Activated CD4-positive, alpha-beta memory T cell treated with anti-CD3 and anti-CD28 coated beads for 36 hours (primary cell): ENCODE data around the gene DNAH5. TPM values are rescaled to one million over a fixed set of nuclear protein-coding genes. Genes with fewer than 3 reads are reported as not detected.
A peak's percentile ranks its signal among the peaks of the same experiment; 100 is the strongest.

Experiments used
- CTCF ChIA-PET: fragments of 350-600 bp; sonication (Branson Sonifier 250); formaldehyde crosslinking; loops from one replicate; lab custom pipeline; 2021; ENCODE audit warnings: antibody characterized with exemption, inconsistent platforms; lab: Charles Lee
- POLR2A ChIA-PET: fragments of 350-600 bp; sonication (Branson Sonifier 250); formaldehyde crosslinking; loops from one replicate; lab custom pipeline; 2021; ENCODE audit warnings: antibody characterized with exemption; lab: Charles Lee
- DNase-seq: peaks from one replicate; pipeline ENCODE4 v3.0.0-alpha.2; 2020
- H3K27ac Mint-ChIP-seq: one replicate; pipeline ENCODE4 v1.8.0; 2021; ENCODE audit warnings: mixed read lengths
- H3K27me3 Mint-ChIP-seq: one replicate; pipeline ENCODE4 v1.8.0; 2021; ENCODE audit warnings: mixed read lengths
- H3K36me3 Mint-ChIP-seq: one replicate; pipeline ENCODE4 v1.8.0; 2021; ENCODE audit warnings: mixed read lengths
- H3K4me1 Mint-ChIP-seq: one replicate; pipeline ENCODE4 v1.8.0; 2021; ENCODE audit warnings: low read depth, mixed read lengths
- H3K4me3 Mint-ChIP-seq: one replicate; pipeline ENCODE4 v1.8.0; 2021; ENCODE audit warnings: mild to moderate bottlenecking, mixed read lengths
- H3K9me3 Mint-ChIP-seq: one replicate; pipeline ENCODE4 v1.8.0; 2021; ENCODE audit warnings: mixed read lengths
- intact Hi-C: fragments of 100-400 bp; cut with micrococcal nuclease; formaldehyde crosslinking; loops from one replicate; pipeline ENCODE4 v1.15.1; 2023
- total RNA-seq, 2 experiments: library from RNA; stranded (reverse); gene quantifications; one replicate each; pipeline ENCODE4 v1.2.3, GENCODE V29; 2021

Gene DNAH5
- total RNA-seq, 2 experiments from 2014 or later, result not detected

GRCh38 chr5:13898569-13898968 lies 45.9 kb downstream of the DNAH5 start:
- H3K9me3 Mint-ChIP-seq, result peaks cover 7% of the 10 kb centered on the region
- CTCF ChIA-PET, result no interaction called here

GRCh38 chr5:13878357-13878756 lies 66.1 kb downstream of the DNAH5 start:
- no peak overlapping the region for H3K4me3 Mint-ChIP-seq
- H3K27me3 Mint-ChIP-seq, result no peaks in the 10 kb centered on the region
- no peaks in the 10 kb centered on the region for H3K4me1 Mint-ChIP-seq
- DNase-seq, result no peak
- POLR2A ChIA-PET, result no interaction called here
- H3K27ac Mint-ChIP-seq, result no peak overlapping the region
- H3K36me3 Mint-ChIP-seq, result no peaks in the 10 kb centered on the region
- peaks cover 27% of the 10 kb centered on the region for H3K9me3 Mint-ChIP-seq
- CTCF ChIA-PET, result no interaction called here
- intact Hi-C loops, result no loop called here

More at GRCh38 chr5:13898569-13898968, 45.9 kb downstream of the DNAH5 start:
- DNase-seq, result no peak
- no peaks in the 10 kb centered on the region for H3K4me1 Mint-ChIP-seq
- POLR2A ChIA-PET, result no interaction called here
- no peaks in the 10 kb centered on the region for H3K27me3 Mint-ChIP-seq
- H3K4me3 Mint-ChIP-seq, result no peak overlapping the region
- no peaks in the 10 kb centered on the region for H3K36me3 Mint-ChIP-seq
- H3K27ac Mint-ChIP-seq, result no peak overlapping the region
- intact Hi-C loops, result no loop called here

- Mint-ChIP-seq H3K9me3 (no peaks in the 10 kb centered on the region), H3K4me3 (no peak overlapping the region), H3K36me3 (no peaks in the 10 kb centered on the region), H3K27ac (no peak overlapping the region), H3K27me3 (no peaks in the 10 kb centered on the region), H3K4me1 (no peaks in the 10 kb centered on the region)
- CTCF ChIA-PET, result no interaction called here
- peak; percentile 14 for DNase-seq
- intact Hi-C loops, result no loop called here
- POLR2A ChIA-PET, result no interaction called here
Observed at GRCh38 chr5:13866792-13867191, 77.7 kb downstream of the DNAH5 start.

GRCh38 chr5:13865312-13865711 lies 79.2 kb downstream of the DNAH5 start:
- DNase-seq, result no peak
- H3K4me1 Mint-ChIP-seq, result no peaks in the 10 kb centered on the region
- no peak overlapping the region for H3K4me3 Mint-ChIP-seq
- ChIA-PET CTCF (no interaction called here), POLR2A (no interaction called here)
- H3K27me3 Mint-ChIP-seq, result no peaks in the 10 kb centered on the region
- H3K36me3 Mint-ChIP-seq, result no peaks in the 10 kb centered on the region
- intact Hi-C loops, result no loop called here
- H3K27ac Mint-ChIP-seq, result no peak overlapping the region
- peaks cover 5% of the 10 kb centered on the region for H3K9me3 Mint-ChIP-seq

GRCh38 chr5:13860146-13860545 lies 84.3 kb downstream of the DNAH5 start:
- Mint-ChIP-seq H3K36me3 (no peaks in the 10 kb centered on the region), H3K4me1 (no peaks in the 10 kb centered on the region), H3K9me3 (peaks cover 35% of the 10 kb centered on the region), H3K27me3 (no peaks in the 10 kb centered on the region), H3K27ac (no peak overlapping the region), H3K4me3 (no peak overlapping the region)
- no peak for DNase-seq
- ChIA-PET CTCF (no interaction called here), POLR2A (no interaction called here)
- intact Hi-C loops, result no loop called here

DNA sequence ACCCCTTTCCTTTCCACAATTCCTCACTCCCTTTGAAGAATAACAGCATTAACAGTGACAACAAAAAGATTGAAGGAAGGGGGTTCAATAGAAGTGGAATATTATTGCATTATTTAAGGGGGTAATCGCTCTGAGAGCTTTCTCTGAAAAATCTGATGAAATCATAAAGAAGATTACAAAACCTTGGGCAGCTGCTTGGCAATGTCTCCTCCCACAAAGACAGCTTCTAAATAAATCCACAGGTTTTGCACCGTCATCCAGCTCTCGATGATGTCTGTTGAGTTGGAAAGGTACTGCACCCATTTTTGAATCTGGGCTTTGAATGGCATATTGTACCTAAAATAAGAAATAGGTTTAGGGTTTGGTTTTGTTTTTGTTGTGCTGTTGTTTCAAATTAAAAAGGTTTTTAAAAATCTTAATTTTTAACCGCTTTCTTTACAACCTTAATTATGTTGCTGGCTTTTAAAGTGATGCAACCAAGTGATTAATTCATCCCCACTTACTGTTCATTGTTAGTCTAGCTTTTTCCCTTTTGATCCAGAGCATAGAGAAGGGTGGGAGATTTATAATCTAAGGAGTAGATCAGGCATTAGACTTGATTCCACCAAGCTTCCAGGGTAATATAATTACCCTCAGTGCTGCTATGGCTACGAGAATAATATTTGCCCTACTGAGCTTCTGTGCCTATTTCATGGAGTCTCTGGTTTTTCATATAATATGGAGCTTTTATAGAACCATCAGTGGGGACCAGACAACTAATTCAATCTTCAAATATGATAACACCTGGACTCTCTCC lies 85.0 kb downstream of the DNAH5 start:
- Mint-ChIP-seq H3K9me3 (peaks cover 35% of the 10 kb centered on the region), H3K4me1 (no peaks in the 10 kb centered on the region), H3K36me3 (no peaks in the 10 kb centered on the region), H3K27me3 (no peaks in the 10 kb centered on the region), H3K27ac (no peak overlapping the region), H3K4me3 (no peak overlapping the region)
- no peak for DNase-seq
- ChIA-PET CTCF (no interaction called here), POLR2A (no interaction called here)
- intact Hi-C loops, result no loop called here

- no peaks in the 10 kb centered on the region for H3K36me3 Mint-ChIP-seq
- peaks cover 2% of the 10 kb centered on the region for H3K9me3 Mint-ChIP-seq
- no peaks in the 10 kb centered on the region for H3K4me1 Mint-ChIP-seq
- H3K4me3 Mint-ChIP-seq, result no peak overlapping the region
- CTCF ChIA-PET, result no interaction called here
- no peak overlapping the region for H3K27ac Mint-ChIP-seq
- POLR2A ChIA-PET, result no interaction called here
- DNase-seq, result no peak
- intact Hi-C loops, result no loop called here
- H3K27me3 Mint-ChIP-seq, result no peaks in the 10 kb centered on the region
Observed at GRCh38 chr5:13843175-13843846, 101.2 kb downstream of the DNAH5 start.

GRCh38 chr5:13833440-13833839 lies 111.0 kb downstream of the DNAH5 start:
- intact Hi-C loops, result no loop called here
- H3K9me3 Mint-ChIP-seq, result peaks cover 7% of the 10 kb centered on the region
- H3K4me1 Mint-ChIP-seq, result no peaks in the 10 kb centered on the region
- DNase-seq, result no peak
- no peaks in the 10 kb centered on the region for H3K36me3 Mint-ChIP-seq
- ChIA-PET POLR2A (no interaction called here), CTCF (no interaction called here)
- no peak overlapping the region for H3K27ac Mint-ChIP-seq
- H3K4me3 Mint-ChIP-seq, result no peak overlapping the region
- no peaks in the 10 kb centered on the region for H3K27me3 Mint-ChIP-seq

GRCh38 chr5:13831351-13831750 lies 113.1 kb downstream of the DNAH5 start:
- Mint-ChIP-seq H3K27ac (no peak overlapping the region), H3K4me1 (no peaks in the 10 kb centered on the region), H3K36me3 (no peaks in the 10 kb centered on the region), H3K27me3 (no peaks in the 10 kb centered on the region), H3K9me3 (peaks cover 15% of the 10 kb centered on the region), H3K4me3 (no peak overlapping the region)
- ChIA-PET POLR2A (no interaction called here), CTCF (no interaction called here)
- DNase-seq, result no peak
- intact Hi-C loops, result no loop called here

GRCh38 chr5:13830536-13830935 lies 114.0 kb downstream of the DNAH5 start:
- POLR2A ChIA-PET, result no interaction called here
- H3K9me3 Mint-ChIP-seq, result peaks cover 15% of the 10 kb centered on the region
- H3K27me3 Mint-ChIP-seq, result no peaks in the 10 kb centered on the region
- CTCF ChIA-PET, result no interaction called here
- intact Hi-C loops, result no loop called here
- no peak for DNase-seq
- no peaks in the 10 kb centered on the region for H3K36me3 Mint-ChIP-seq
- no peak overlapping the region for H3K27ac Mint-ChIP-seq
- H3K4me3 Mint-ChIP-seq, result no peak overlapping the region
- H3K4me1 Mint-ChIP-seq, result no peaks in the 10 kb centered on the region

DNA sequence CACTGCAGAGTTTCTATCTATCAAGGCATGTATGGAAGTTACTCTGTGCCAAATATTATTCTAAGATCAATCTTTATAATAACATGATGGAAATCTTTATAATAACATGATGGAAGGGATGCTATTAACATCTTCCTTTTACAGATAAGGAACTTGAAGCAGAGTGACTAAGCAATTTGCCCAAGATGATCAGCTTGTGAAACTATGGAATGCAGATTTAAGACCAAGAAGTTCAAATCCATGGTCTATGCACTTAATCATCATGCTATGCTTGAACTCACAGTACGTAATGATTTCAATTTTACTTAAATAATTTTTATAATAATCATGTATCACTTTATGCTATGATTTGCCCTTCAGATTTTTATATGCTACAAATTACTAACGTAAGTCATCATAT lies 123.1 kb downstream of the DNAH5 start:
- no peak for DNase-seq
- intact Hi-C loops, result no loop called here
- ChIA-PET CTCF (interaction anchor here (0.6 kb wide), 1 partner anchor 57 kb away, joined by 3 read pairs; no protein-coding TSS in a partner anchor), POLR2A (no interaction called here)
- no peaks in the 10 kb centered on the region for H3K4me1 Mint-ChIP-seq
- no peaks in the 10 kb centered on the region for H3K9me3 Mint-ChIP-seq
- H3K27me3 Mint-ChIP-seq, result no peaks in the 10 kb centered on the region
- H3K36me3 Mint-ChIP-seq, result no peaks in the 10 kb centered on the region
- H3K4me3 Mint-ChIP-seq, result no peak overlapping the region
- no peak overlapping the region for H3K27ac Mint-ChIP-seq

- ChIA-PET CTCF (no interaction called here), POLR2A (no interaction called here)
- Mint-ChIP-seq H3K9me3 (no peaks in the 10 kb centered on the region), H3K27me3 (no peaks in the 10 kb centered on the region), H3K36me3 (no peaks in the 10 kb centered on the region), H3K4me3 (no peak overlapping the region), H3K4me1 (no peaks in the 10 kb centered on the region), H3K27ac (no peak overlapping the region)
- DNase-seq, result no peak
- intact Hi-C loops, result no loop called here
Observed at GRCh38 chr5:13816126-13816525, 128.4 kb downstream of the DNAH5 start.

DNA sequence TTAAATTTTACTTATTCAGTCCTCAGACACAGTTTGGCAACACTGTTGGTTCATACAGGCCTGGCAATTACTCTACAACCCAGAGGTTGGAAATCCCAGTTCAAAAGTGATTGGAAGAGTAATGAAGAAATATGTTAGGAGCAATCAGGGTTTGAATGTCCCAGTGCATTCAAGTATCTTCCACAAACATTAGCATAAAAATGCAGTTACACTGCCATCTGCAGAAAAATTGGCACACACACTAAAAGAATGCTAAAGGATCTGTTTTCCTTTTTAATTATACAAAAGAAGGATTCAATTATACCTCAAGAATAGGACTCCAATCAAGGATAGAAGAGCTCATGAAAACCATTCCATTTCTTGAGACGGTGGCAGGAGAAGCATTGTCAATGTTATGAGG lies 130.2 kb downstream of the DNAH5 start:
- H3K27ac Mint-ChIP-seq, result no peak overlapping the region
- intact Hi-C loops, result no loop called here
- DNase-seq, result no peak
- no peak overlapping the region for H3K4me3 Mint-ChIP-seq
- ChIA-PET POLR2A (no interaction called here), CTCF (no interaction called here)
- no peaks in the 10 kb centered on the region for H3K36me3 Mint-ChIP-seq
- H3K9me3 Mint-ChIP-seq, result no peaks in the 10 kb centered on the region
- no peaks in the 10 kb centered on the region for H3K27me3 Mint-ChIP-seq
- H3K4me1 Mint-ChIP-seq, result no peaks in the 10 kb centered on the region
